Liver (tissue), 9 donors: ENCODE results near the gene BUD13. TPM values are rescaled to one million over a fixed set of nuclear protein-coding genes. Genes with fewer than 3 reads are reported as not detected.
"Not testable (repeated sequence)": the region's sequence is repeated elsewhere in the genome, so short reads cannot be mapped to it uniquely, and the experiment has no call there.

ENCODE experiments used
- DNase-seq: peaks from one replicate; pipeline ENCODE4 v3.0.0-alpha.2; 2017; ENCODE audit warnings: low spot score
- H3K27ac ChIP-seq, 2 donors: one replicate each; pipeline ENCODE4 v1.7.0; 2013; ENCODE audit warnings: inconsistent platforms in 2 of 2, low read length in 2 of 2, control low read depth in 1 of 2, low read depth in 1 of 2, mild to moderate bottlenecking in 1 of 2
- H3K27me3 ChIP-seq, 4 donors: one replicate each; pipeline versions ENCODE4 v1.6.1 to v1.7.0; 2013; ENCODE audit warnings: low read length in 3 of 4, inconsistent platforms in 1 of 4, mild to moderate bottlenecking in 1 of 4, moderate library complexity in 1 of 4; ENCODE audit not compliant: control insufficient read depth in 4 of 4, insufficient read depth in 4 of 4
- H3K36me3 ChIP-seq, 4 donors: one replicate each; pipeline versions ENCODE4 v1.6.1 to v1.7.0; 2013; ENCODE audit warnings: low read length in 3 of 4, mild to moderate bottlenecking in 3 of 4, low read depth in 1 of 4, moderate library complexity in 1 of 4; ENCODE audit not compliant: control insufficient read depth in 4 of 4, insufficient read depth in 3 of 4
- H3K4me1 ChIP-seq, 4 donors: one replicate each; pipeline versions ENCODE4 v1.6.1 to v1.7.0; 2013; ENCODE audit warnings: low read length in 3 of 4, mild to moderate bottlenecking in 3 of 4, moderate library complexity in 1 of 4; ENCODE audit not compliant: control insufficient read depth in 4 of 4, insufficient read depth in 4 of 4
- H3K4me3 ChIP-seq, 3 donors: one replicate each; pipeline versions ENCODE4 v1.6.1 to v1.7.0; 2013; ENCODE audit warnings: low read length in 3 of 3, control low read depth in 1 of 3, low read depth in 1 of 3, mild to moderate bottlenecking in 1 of 3
- H3K9ac ChIP-seq, 2 donors: one replicate each; pipeline ENCODE4 v1.7.0; 2013; ENCODE audit warnings: low read length in 2 of 2, mild to moderate bottlenecking in 2 of 2, moderate library complexity in 2 of 2, control low read depth in 1 of 2, low read depth in 1 of 2
- H3K9me3 ChIP-seq, 4 donors: one replicate each; pipeline versions ENCODE4 v1.6.1 to v1.7.0; 2013; ENCODE audit warnings: low read length in 3 of 4; ENCODE audit not compliant: control insufficient read depth in 4 of 4
- ATF3 ChIP-seq: IDR thresholded peaks from 2 replicates; pipeline ENCODE4 v1.6.1; 2016; ENCODE audit warnings: antibody characterized with exemption
- CTCF ChIP-seq: fragments of 150-350 bp; IDR thresholded peaks from 2 replicates; pipeline ENCODE4 v1.5.1; 2017; ENCODE audit warnings: improper control_type of control experiment, low read depth, low read length; ENCODE audit not compliant: missing input control
- EGR1 ChIP-seq, 2 donors: IDR thresholded peaks; 2 replicates each; pipeline ENCODE4 v1.6.1; 2016 to 2018; ENCODE audit warnings: antibody characterized with exemption in 2 of 2, low read depth in 2 of 2
- FOXA1 ChIP-seq: IDR thresholded peaks from 2 replicates; pipeline ENCODE4 v1.6.1; 2016; ENCODE audit warnings: antibody characterized with exemption
- FOXA2 ChIP-seq: IDR thresholded peaks from 2 replicates; pipeline ENCODE4 v1.6.1; 2016; ENCODE audit warnings: antibody characterized with exemption
- HNF4A ChIP-seq, 2 donors: conservative IDR thresholded peaks; 2 replicates each; pipeline ENCODE4 v1.6.1; 2016; ENCODE audit warnings: antibody characterized with exemption in 2 of 2, mild to moderate bottlenecking in 2 of 2
- HNF4G ChIP-seq: IDR thresholded peaks from 2 replicates; pipeline ENCODE4 v1.6.1; 2016; ENCODE audit warnings: antibody characterized with exemption
- NR2F2 ChIP-seq: IDR thresholded peaks from 2 replicates; pipeline ENCODE4 v1.6.1; 2016; ENCODE audit warnings: antibody characterized with exemption
- RAD21 ChIP-seq, 2 donors: IDR thresholded peaks; 2 replicates each; pipeline ENCODE4 v1.6.1; 2016; ENCODE audit warnings: antibody characterized with exemption in 2 of 2, mild to moderate bottlenecking in 2 of 2
- REST ChIP-seq: IDR thresholded peaks from 2 replicates; pipeline ENCODE4 v1.6.1; 2016; ENCODE audit warnings: antibody characterized with exemption, mild to moderate bottlenecking
- SP1 ChIP-seq: IDR thresholded peaks from 2 replicates; pipeline ENCODE4 v1.6.1; 2018; ENCODE audit warnings: antibody characterized with exemption, mild to moderate bottlenecking
- YY1 ChIP-seq: IDR thresholded peaks from 2 replicates; pipeline ENCODE4 v1.6.1; 2016; ENCODE audit warnings: antibody characterized with exemption, mild to moderate bottlenecking
- ZBTB33 ChIP-seq: IDR thresholded peaks from 2 replicates; pipeline ENCODE4 v1.6.1; 2016; ENCODE audit warnings: antibody characterized with exemption
- WGBS: extraction: QIAGEN DNeasy Blood & Tissue Kit; methylation state at CpG from one replicate; pipeline ENCODE4 v1.1.7; 2013; 5-methylcytosine and 5-hydroxymethylcytosine counted together
- polyA plus RNA-seq, 2 donors: library from polyadenylated mRNA; stranded (reverse) in 1 of 2; unstranded in 1 of 2; fragments of 200-250 nt in 1 of 2; fragments of >200 nt in 1 of 2; fragmentation: Nextera tagmentation in 1 of 2; extraction: Ambion mirVana in 1 of 2; gene quantifications; one replicate each; pipeline versions ENCODE4 v1.2.1 to v1.2.3, GENCODE V29; 2013 to 2015
- total RNA-seq, 2 donors: library from RNA; depleted of rRNA; stranded (reverse); fragments of >200 nt; gene quantifications; one replicate each; pipeline ENCODE4 v1.2.3, GENCODE V29; 2014
- donor health status: healthy.
- donor health status: healthy.
- donor health status: healthy.
- donor health status: healthy.
- donor health status: healthy.

BUD13 gene
- total and polyA plus RNA-seq, 4 donors = 3.9 to 7.4 (median 5.1) TPM

GRCh38 chr11:116762132-116762531, 10.7 kb downstream of the BUD13 start:
- H3K27ac ChIP-seq = no peak overlapping the region
- H3K4me3 ChIP-seq = no peak overlapping the region
- no peaks in the 10 kb centered on the region for H3K4me1 ChIP-seq
- H3K36me3 ChIP-seq = peaks cover 6 to 65% (median 51%) of the 10 kb centered on the region in 4 donors
- no peaks in the 10 kb centered on the region for H3K9me3 ChIP-seq
- DNase-seq = no peak
- 94% methylated on average over 2 of the region's 2 CpGs for WGBS
- H3K9ac ChIP-seq = no peak overlapping the region
- no peak for TF ChIP-seq ZBTB33
- no peaks in the 10 kb centered on the region for H3K27me3 ChIP-seq

- H3K4me3 ChIP-seq, DNase-seq, H3K27ac ChIP-seq, H3K27me3 ChIP-seq, H3K9ac ChIP-seq, H3K9me3 ChIP-seq, H3K4me1 ChIP-seq: not testable (repeated sequence)
- WGBS = 96% methylated on average over 8 of the region's 8 CpGs
- peaks cover 7 to 58% (median 47%) of the 10 kb centered on the region in 4 donors for H3K36me3 ChIP-seq
Measured at GRCh38 chr11:116756044-116756443, 16.7 kb downstream of the BUD13 start.

GRCh38 chr11:116750070-116750718, 22.6 kb downstream of the BUD13 start:
- Histone ChIP-seq H3K4me1 (no peaks in the 10 kb centered on the region), H3K4me3 (no peak overlapping the region), H3K9ac (no peak overlapping the region), H3K36me3 (peaks cover 2 to 53% (median 37%) of the 10 kb centered on the region in 4 donors), H3K9me3 (no peaks in the 10 kb centered on the region), H3K27ac (no peak overlapping the region), H3K27me3 (no peaks in the 10 kb centered on the region)
- 92% methylated on average over 2 of the region's 2 CpGs for WGBS
- DNase-seq = no peak
- TF ChIP-seq EGR1 (IDR thresholded peaks at IDR 0.05; ENCODE audit: low read depth in 2 of 2) (no peak), YY1 (no peak), RAD21 (IDR thresholded peaks at IDR 0.05) (no peak), FOXA2 (no peak), REST (no peak), HNF4G (no peak), NR2F2 (no peak), ATF3 (no peak), HNF4A (conservative IDR thresholded peaks at IDR 0.05) (no peak), CTCF (no peak), SP1 (no peak), FOXA1 (no peak)
